Subcutaneous adipose tissue (tissue), 4 donors: Measurements from ENCODE around the gene PCK1. TPM values are rescaled to one million over a fixed set of nuclear protein-coding genes. Genes with fewer than 3 reads are reported as not detected.

ENCODE experiments used
- CTCF ChIP-seq: fragments of 450-650 bp; IDR thresholded peaks from one replicate; pipeline ENCODE4 v1.5.1; 2016; ENCODE audit warnings: low read depth, mild to moderate bottlenecking, control low read depth, antibody characterized with exemption, moderate library complexity
- total RNA-seq, 4 donors: library from RNA; depleted of rRNA; stranded (reverse); fragments of >200 nt; gene quantifications; one replicate each; pipeline ENCODE4 v1.1.0, GENCODE V29; 2016

The PCK1 gene
- 100 to 1,000 TPM; 152 to 643 (median 237) TPM for total RNA-seq

- TF ChIP-seq CTCF, result no peak
Measured at GRCh38 chr20:57560554-57561355, at the start of gene PCK1. Gene PCK1 (plus strand): TSS chr20:57561110. CDS start chr20:57561412, 302 bp downstream.

GRCh38 chr20:57512432-57512831, 48.5 kb upstream of the PCK1 start:
- TF ChIP-seq CTCF, result no peak

GRCh38 chr20:57513199-57513598, 47.7 kb upstream of the PCK1 start:
- no peak for TF ChIP-seq CTCF

GRCh38 chr20:57514273-57514751, 46.6 kb upstream of the PCK1 start:
- TF ChIP-seq CTCF, result no peak

GRCh38 chr20:57517904-57518303, 43.0 kb upstream of the PCK1 start:
- TF ChIP-seq CTCF, result no peak

- no peak for TF ChIP-seq CTCF
Measured at GRCh38 chr20:57522380-57523140, 38.4 kb upstream of the PCK1 start.

- no peak for TF ChIP-seq CTCF
Measured at GRCh38 chr20:57523782-57524181, 37.1 kb upstream of the PCK1 start.
